ENCODE measurements around the gene COL1A2. TPM values are rescaled to one million over a fixed set of nuclear protein-coding genes. Genes with fewer than 3 reads are reported as not detected.

COL1A2 gene
- 1,000 to 10,000 TPM in 1 of 4 donors, 100 to 1,000 TPM in 3; 833 to 1,015 (median 940) TPM for polyA plus RNA-seq (ENCODE audit: insufficient read length in 4 of 4)

GRCh38 chr7:94394437-94395140, at the start of gene COL1A2:
Gene COL1A2, plus strand, starts transcription at chr7:94394895. Its CDS starts 137 bp downstream, at chr7:94395032.
- DNase-seq (ENCODE audit: low read depth in 4 of 4, low spot score in 3 of 4) = peak in 3 of 4 donors; percentile 64 to 67 (median 66)

DNA sequence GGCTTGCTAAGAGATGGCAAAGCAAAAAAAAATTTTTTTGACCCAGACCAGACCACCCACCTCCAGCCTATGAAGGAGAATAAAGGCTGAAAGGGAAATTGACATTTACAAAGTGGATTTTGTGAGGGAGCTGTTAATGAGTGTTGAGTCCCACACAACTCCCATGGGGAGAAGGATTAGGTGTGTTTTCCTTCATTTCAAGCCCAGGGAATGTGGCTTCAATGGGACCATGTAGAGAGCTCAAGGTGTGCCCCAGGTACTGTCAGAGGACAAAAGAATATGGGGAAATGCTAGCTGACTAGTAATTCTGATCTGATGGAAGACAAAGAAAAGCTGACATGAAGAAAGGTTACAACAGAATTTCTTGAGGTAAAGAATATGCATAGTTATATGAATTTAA, 48.8 kb upstream of the COL1A2 start:
- no peak for DNase-seq (ENCODE audit: low read depth in 4 of 4, low spot score in 3 of 4)

GRCh38 chr7:94348142-94348541, 46.6 kb upstream of the COL1A2 start:
- DNase-seq (ENCODE audit: low read depth in 4 of 4, low spot score in 3 of 4) = peak; percentile 43 to 63 (median 44)

DNA sequence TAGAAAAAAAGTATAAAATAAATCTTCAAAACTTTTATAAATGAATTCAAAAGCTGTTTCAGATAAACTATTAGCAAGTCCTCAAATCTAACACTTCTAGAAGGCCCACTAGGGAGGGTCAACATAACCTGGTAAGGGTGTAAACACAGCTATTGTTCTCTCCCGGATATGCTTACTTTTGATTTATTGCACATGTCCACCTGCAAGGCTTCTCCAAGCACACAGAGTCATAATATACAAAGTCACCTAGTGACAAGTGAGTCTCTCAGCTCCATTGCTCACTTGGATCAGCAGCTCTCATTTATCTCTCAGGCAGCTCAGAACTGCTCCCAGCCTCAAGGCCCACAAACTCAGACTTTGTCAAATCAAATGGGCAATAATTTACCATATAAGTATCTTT, 44.0 kb upstream of the COL1A2 start:
- no peak for DNase-seq (ENCODE audit: low read depth in 4 of 4, low spot score in 3 of 4)

GRCh38 chr7:94351703-94352102, 43.0 kb upstream of the COL1A2 start:
- no peak for DNase-seq (ENCODE audit: low read depth in 4 of 4, low spot score in 3 of 4)

DNA sequence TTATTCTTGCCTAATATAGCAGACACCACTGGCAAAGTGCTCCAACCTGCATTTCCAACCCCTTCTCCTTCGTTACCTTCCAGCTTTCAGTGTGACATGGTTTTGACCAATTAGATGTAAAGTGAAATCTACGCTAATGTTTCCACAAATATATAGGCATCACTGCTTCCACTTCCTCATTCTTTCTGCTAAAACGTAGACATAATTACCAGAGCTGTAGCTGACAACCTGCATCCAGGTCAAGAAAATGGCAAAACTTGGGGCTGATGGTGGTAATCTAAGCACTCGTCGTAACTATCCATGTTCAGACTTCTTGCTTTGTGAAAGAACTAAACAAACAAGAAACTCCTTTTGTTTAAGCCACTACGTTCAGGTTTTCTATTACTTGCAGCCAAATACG, 41.8 kb upstream of the COL1A2 start:
- DNase-seq (ENCODE audit: low read depth in 4 of 4, low spot score in 3 of 4) = no peak

DNA sequence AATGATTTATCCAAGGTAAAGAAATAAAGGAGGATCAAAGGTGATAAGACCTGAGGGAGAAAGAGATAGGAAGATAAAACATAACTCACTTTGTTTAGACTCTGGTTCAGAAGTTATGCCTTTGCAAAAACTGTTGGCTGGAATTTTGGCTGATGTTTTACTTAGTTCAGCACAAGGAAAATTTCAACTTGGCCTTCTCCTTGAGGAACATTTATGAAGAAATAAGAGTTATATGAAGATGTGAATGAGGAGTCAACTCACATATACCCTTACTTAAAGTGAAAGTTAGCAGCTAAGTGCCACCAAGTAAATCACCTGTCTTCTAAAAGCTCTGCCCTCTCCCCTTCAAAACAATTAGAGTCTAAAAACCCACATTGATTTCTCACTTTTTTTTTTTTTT, 39.7 kb upstream of the COL1A2 start:
- DNase-seq (ENCODE audit: low read depth in 4 of 4, low spot score in 3 of 4) = no peak

- no peak for DNase-seq (ENCODE audit: low read depth in 4 of 4, low spot score in 3 of 4)
Observed at GRCh38 chr7:94355454-94355853, 39.2 kb upstream of the COL1A2 start.

GRCh38 chr7:94357076-94357475, 37.6 kb upstream of the COL1A2 start:
- DNase-seq (ENCODE audit: low read depth in 4 of 4, low spot score in 3 of 4) = no peak

GRCh38 chr7:94360926-94361325, 33.8 kb upstream of the COL1A2 start:
- no peak for DNase-seq (ENCODE audit: low read depth in 4 of 4, low spot score in 3 of 4)

GRCh38 chr7:94362276-94362675, 32.4 kb upstream of the COL1A2 start:
- no peak for DNase-seq (ENCODE audit: low read depth in 4 of 4, low spot score in 3 of 4)

- DNase-seq (ENCODE audit: low read depth in 4 of 4, low spot score in 3 of 4) = no peak
Observed at GRCh38 chr7:94364816-94365215, 29.9 kb upstream of the COL1A2 start.

- no peak for DNase-seq (ENCODE audit: low read depth in 4 of 4, low spot score in 3 of 4)
Observed at GRCh38 chr7:94366163-94366562, 28.5 kb upstream of the COL1A2 start.

DNA sequence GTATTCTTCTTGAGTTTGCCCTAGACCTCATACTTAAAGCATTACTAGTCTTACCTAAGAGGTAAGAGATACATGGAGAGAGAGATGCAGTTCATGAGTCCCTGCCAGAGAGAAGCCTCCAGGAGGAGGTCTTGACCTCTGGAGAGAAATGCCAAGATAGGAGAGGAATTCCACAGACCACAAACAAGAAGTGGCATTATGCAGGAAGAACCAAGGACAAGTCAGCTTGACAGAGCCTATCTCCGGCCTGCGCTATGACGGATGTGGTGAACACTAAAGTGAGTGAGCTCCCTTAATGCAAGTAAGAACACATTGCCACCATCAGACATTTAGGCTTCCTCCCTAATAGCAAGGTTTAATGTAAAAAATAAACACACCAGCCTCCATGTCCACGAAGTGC, 27.9 kb upstream of the COL1A2 start:
- DNase-seq (ENCODE audit: low read depth in 4 of 4, low spot score in 3 of 4) = no peak

- no peak for DNase-seq (ENCODE audit: low read depth in 4 of 4, low spot score in 3 of 4)
Observed at GRCh38 chr7:94367949-94368348, 26.7 kb upstream of the COL1A2 start.

DNA sequence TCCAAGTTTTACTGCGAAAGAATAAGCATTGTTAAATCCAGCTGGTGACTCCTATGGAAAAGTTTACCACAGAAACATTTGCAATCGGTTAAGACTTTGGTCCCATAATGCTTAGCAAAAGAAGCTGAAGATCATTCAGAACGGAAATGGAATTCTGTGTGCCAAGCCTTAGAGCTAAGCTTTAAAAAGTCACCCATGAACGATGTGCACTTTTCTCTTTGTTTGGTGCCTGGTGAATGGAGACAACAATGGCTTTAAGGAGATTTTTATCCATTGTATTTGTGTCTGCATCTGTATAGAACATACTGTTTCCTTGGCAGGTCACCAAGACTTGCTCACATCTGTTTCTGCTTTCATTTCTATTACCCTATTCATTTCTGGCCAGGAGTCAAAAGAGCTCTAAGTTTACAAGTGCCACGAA, 26.3 kb upstream of the COL1A2 start:
- DNase-seq (ENCODE audit: low read depth in 4 of 4, low spot score in 3 of 4) = no peak

DNA sequence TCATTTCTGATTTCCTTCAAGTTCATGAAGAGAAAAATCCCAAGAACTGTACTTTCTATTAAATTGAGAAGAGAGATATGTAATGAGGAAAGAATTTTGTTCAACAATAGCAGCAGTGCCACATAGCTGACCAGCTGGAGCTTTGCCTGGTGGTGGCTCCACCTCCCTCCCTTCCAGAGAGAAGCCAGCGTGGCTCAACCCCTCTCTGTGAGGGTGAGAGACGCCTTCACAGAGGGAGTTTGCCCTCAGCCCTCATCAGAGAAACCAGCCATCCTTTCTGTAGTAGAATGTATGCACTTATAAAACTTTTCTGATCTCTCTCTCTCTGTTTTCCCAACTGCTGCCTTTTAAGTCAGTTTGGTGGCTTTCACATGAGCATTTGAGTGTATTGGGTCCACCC, 20.5 kb upstream of the COL1A2 start:
- DNase-seq (ENCODE audit: low read depth in 4 of 4, low spot score in 3 of 4) = no peak

GRCh38 chr7:94374721-94375566, 19.8 kb upstream of the COL1A2 start:
- peak in 3 of 4 donors; percentile 64 to 85 (median 78) for DNase-seq (ENCODE audit: low read depth in 4 of 4, low spot score in 3 of 4)

DNA sequence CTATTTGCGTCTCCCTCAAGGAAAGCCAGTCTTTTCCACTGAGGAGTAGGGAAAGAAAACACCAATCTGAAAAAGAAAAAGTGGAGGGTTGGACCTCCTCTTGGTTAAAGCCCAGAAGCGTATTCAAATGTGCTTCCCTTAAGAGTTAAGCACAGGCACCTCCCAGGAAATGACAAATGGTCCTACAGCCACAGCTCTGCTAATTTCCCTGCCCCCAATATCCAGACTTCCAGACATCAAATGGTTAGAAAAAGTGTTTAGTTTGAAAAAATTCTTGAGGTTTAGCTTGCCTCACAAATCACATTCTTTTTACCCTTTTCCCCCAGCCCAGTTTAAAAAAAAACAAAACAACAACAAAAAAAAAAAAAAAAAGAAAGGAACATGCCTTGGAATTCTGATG, 19.0 kb upstream of the COL1A2 start:
- DNase-seq (ENCODE audit: low read depth in 4 of 4, low spot score in 3 of 4) = peak in 3 of 4 donors; percentile 50 to 71 (median 69)

DNA sequence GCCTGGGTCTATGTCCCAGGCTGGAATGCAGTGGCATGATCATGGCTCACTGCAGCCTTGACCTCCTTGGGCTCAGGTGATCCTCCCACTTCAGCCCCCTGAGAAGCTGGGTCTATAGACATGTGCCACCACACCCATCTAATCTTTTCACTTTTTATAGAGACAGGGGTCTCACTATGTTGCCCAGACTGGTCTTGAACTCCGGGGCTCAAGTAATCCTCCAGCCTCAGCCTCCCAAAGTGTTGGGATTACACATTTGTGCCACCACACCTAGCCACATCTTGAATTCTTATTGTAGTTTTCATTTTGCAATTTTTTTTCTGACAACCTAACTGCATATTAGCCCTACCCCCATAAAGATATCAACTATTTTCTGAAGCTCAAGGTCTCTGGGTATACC, 18.4 kb upstream of the COL1A2 start:
- DNase-seq (ENCODE audit: low read depth in 4 of 4, low spot score in 3 of 4) = no peak

DNA sequence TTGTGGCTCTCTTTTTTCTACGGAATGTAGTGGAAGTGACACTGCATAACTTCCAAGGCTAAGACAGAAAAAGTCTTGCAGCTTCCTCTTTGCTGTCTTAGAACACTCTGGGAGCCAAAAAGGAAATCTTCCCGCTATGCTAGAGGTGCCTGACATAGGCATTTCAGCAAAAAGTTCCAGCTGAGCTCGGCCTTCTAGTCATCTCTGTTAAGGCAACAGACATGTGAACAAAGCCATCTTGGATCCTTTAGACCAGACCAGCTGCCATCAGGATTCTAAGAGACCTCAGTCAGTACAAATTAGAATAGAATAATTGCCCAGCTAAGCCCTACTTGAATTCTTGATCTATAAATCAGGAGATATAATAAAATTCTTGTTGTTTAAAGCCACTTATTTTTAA, 16.3 kb upstream of the COL1A2 start:
- no peak for DNase-seq (ENCODE audit: low read depth in 4 of 4, low spot score in 3 of 4)

GRCh38 chr7:94380264-94380663, 14.4 kb upstream of the COL1A2 start:
- DNase-seq (ENCODE audit: low read depth in 4 of 4, low spot score in 3 of 4) = no peak
